Pulmonary artery endothelial cell (primary cell): ENCODE results near the gene CXCL6. TPM values are rescaled to one million over a fixed set of nuclear protein-coding genes. Genes with fewer than 3 reads are reported as not detected.

ENCODE experiments used
- DNase-seq: peaks from one replicate; pipeline ENCODE4 v3.0.0-alpha.2; 2011; ENCODE audit warnings: low read depth, low spot score
- total RNA-seq: library from RNA; depleted of rRNA; stranded (reverse); fragments of >200 nt; gene quantifications from 2 replicates; pipeline ENCODE4 v1.2.3, GENCODE V29; 2014

The CXCL6 gene
- total RNA-seq, 1 donor from 2014 or later, result 3.0 TPM

DNA sequence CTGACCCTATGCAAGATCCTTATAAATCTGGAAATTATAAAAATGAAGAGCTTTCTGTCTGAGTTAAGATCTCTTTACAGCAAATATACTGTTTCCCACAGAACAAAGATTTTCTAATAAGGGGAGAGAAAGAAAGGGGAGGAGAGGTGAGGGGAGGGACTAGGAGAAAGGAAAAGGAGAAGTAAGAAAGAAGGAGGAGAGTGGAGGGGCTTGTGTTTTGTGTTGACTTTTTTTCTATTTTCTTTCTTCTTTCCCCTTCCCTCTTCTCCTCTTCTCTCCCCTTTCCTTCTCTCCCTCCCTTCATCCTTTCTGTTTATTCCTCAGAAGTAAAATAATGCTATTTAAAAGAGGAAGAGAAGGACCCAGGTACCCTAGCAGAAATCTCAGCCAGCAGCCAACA lies 6.2 kb downstream of the CXCL6 start:
- no peak for DNase-seq

DNA sequence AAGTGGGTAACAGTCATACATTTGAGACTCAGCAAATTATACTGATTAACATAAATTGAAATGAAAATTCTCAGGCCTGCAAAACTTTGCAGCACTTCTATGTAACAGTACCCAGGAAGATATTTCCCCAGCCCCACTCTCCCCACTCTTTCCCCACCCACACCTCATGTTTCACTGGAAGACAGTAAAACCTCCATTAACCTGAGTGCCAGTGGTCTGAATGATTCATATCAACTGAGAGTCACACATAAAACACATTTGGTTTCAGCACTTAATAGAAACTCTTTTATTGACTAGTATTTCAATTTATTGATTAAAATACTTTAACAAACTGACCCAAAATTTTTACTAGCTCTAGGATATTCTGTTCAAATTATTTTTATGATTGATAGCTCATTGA lies 6.9 kb downstream of the CXCL6 start:
- DNase-seq, result no peak

DNA sequence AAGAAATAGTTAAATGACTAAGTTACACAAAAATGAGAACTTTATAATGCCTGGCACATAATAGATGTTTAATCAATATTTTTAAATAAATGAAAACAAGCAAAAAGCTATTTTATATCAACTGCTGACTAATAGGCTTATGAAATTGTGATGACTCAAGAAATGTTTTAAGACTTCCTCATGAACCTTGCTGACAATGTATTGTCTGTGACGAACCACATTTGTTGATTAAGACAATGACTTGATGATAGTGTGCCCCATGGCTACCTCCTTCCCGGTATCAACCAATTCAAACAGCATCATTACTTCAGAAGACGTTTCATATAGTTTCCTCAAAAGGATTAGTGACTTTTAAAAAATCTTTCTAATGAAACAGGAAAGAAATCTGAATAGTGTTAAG lies 7.9 kb downstream of the CXCL6 start:
- no peak for DNase-seq

DNA sequence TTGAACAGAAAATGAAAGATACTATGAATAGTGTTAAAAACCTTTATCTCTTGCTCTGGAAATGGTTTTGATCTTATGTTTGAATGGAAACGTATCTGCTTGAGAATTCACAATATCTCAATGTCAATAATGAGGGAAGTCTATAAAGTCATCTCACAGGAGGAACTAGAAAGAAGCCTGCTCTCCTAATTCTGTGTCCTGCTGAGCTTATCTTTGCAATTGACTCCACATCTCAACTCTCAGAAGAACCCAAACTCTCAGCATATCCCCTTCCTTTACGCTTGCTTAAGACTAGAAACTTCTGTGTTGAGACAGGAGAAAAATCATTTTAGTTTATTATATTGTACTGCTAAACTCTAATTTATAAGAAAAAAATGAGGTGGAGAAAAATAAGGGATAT lies 8.3 kb downstream of the CXCL6 start:
- no peak for DNase-seq

DNA sequence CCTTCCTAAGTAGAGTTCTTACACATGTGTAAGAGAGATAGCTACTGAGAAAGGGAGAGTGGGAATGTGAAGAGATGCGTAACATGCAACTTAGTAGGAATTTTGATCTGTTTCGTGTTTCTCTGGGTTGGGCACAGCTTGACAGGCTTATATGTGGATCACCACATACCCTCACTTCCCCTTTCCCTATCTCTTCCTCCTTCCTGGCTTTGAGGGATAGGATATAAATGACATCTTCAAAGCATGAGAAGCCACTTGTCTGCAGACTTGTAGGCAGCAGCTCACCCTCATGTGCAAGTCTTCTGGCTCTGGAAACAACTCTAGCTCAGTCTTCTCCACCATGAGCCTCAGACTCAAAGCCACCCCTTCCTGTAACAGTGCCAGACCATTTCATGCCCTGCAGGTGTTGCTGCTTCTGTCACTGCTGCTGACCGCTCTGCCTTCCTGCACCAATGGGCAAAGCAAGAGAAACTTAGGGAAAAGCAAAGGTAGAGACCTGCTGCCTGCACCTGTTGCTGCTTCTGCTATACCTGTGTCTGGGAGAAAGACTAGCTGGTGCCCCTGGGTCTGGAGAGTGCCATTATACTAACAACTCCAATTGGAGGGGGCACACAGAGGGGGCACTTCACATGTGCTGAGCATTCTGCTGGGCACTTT lies 11.2 kb downstream of the CXCL6 start:
- no peak for DNase-seq

DNA sequence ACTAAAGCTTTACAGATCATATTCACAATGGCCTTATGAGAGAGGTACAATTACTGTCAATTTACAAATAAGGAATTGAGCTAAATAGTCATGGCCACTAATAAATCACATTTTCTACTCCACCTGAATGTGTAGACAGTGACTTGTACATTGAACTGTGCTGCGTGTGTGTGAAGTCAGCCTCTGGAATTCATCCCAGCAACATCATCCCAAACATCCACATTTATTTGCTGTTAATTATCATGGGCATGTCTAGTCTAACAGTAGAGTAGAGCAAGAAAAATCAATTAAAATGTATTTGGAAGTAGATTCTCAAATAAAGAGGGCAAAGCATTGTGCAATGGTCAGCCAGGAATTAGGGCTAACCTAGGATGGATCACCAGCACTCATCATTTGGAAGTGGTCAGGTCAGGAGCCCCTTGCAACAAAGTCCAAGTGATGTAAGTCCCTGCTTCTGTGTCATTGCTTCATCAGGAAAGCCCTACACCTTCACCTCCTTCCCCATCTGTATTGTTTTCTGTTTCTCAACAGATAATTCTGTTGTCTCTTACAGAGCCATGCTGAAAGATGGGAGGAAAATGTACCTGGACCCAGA lies 11.8 kb downstream of the CXCL6 start:
- no peak for DNase-seq

DNA sequence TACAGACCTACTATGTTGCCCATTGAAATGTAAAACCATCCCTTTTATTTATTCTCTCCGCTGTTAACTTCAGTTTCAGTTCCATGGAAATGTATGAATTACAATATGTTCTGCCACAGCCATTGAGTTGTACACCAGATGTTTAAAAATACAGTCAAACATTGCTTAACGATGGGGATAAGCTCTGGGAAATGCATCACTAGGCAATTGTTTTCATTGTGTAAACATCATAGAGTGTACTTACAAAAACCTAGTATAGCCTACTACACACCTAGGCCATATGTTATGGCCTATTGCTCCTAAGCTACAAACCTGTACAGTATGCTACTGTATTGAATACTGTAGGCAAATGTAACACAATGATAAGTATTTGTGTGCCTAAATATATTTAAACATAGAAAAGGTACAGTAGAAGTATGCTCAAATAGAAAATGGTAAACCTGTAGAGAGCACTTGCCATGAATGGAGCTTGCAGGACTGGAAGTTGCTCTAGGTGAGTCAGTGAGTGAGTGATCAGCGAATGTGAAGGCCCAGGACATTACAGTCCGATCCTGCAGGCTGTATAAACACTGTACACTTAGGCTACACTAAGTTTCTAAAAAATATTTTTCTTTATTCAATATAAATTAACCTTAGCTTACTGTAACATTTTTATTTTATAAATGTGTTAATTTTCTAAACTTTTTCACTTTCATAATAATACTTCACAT lies 13.9 kb downstream of the CXCL6 start:
- no peak for DNase-seq

DNA sequence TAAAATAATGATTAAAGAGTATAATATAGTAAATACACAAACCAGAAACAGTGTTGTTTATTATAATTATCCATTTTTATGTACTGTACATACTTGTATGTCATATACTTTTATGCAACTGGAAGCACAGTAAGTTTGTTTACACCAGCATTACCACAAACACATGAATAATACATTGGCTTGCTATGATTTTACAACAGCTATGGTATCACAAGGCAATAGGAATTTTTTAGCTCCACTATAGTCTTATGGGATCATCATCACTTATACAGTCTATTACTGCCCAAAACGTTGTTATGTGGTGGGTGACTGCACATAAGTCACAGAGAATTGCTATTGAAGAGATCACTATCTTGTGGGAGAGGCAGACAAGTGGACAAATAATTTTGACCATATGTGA lies 14.8 kb downstream of the CXCL6 start:
- DNase-seq, result no peak

DNA sequence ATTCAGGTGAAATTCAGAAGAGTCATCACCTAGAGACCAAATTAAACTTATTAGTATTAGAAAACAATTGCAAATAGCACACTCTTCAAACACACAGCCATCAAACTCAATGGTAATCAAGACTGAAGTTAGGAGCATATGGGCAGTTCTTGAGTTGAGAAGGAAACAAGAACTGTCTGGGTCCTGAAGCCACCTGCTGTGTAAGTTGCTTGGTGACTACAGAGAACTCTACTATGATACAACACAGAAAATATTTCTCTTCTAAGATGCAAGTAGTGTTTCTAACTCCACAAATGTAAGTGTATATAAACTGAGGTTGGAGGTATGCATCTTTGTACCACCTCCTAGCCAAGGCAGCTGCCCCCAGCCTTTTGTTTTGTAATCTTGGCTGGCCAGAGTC lies 16.3 kb downstream of the CXCL6 start:
- no peak for DNase-seq

DNA sequence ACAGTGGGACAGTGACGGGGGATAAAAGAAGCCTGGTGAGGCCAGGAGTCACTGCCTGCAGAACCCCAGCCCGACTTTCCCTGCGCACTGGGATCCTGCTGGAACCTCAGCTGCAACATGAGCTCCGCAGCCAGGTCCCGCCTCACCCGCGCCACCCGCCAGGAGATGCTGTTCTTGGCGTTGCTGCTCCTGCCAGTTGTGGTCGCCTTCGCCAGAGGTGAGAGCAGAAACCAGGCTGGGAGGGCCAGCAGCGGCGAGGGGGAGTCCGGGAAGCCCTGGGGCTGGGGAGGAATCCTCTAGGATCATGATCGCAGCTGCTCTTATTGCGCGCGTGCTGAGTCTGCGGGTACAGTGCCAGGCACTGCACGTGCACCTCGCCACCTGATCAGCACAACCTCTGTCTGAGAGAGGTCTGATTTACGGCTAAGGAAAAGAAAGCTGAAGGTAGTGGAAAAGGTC lies 16.8 kb downstream of the CXCL6 start, which contains the start of gene PF4V1:
Gene PF4V1 (plus strand): TSS at position 51 of the 459 bp plus-strand sequence. CDS start 67 bp downstream, at position 118.
- DNase-seq, result no peak

DNA sequence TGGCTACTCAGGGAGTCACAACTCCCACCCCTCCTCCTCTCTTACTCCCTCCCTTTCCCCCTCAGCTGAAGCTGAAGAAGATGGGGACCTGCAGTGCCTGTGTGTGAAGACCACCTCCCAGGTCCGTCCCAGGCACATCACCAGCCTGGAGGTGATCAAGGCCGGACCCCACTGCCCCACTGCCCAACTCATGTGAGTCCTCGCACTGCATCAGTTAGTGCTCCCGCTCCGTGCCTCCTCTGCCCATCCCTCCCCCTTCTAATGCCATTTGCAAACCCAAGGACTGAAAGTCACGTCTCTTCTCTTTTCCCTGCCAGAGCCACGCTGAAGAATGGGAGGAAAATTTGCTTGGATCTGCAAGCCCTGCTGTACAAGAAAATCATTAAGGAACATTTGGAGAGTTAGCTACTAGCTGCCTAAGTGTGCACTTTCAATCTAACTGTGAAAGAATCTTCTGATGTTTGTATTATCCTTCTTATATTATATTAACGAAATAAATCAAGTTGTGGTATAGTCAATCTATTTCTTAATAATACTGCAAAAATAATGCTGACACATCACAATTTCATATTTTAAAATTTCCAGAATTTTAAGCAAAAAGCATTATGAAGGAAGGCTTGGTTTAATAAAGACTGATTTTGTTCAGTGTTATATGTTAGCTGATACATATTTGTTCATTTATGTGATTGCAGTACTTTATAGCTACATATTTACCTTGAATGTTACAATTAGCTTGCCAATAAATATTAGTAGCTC lies 17.4 kb downstream of the CXCL6 start:
- DNase-seq, result no peak

DNA sequence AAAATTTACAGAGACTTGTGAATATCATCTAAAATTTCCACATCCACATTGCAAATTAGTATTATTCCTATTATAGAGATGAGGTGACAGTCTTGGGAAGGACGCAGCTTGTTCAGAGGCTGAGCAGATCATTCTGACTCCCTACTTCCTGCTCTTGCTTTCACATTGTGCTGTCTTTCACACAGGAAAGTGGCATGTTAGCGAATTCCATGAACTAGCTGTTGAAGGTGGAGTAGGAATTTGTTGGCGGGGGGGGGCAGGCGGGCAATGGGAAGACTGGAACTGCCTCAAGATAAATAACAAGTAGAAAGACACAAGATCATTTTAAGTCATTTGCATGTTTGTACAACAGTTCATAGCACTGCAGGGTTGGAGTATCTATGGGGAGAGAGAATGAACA lies 18.9 kb downstream of the CXCL6 start:
- DNase-seq, result no peak

DNA sequence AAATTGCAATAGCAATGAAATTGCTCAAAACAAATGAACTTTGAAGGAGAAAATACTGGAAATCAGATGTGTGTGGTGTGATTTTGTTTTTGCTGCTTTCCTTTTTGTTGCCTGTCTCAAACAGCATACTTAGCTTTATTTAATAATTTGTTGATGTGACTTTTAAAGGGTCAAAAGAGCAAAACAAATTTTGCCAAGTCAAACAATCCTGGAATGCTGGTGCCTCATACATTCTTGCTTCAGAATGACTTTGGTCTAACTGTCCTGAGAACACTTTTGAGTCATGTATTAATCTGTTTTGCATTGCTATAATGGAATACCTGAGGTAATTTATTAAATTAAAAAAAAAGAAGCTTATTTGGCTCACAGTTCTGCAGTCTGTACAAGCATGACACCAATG lies 20.0 kb downstream of the CXCL6 start:
- no peak for DNase-seq

DNA sequence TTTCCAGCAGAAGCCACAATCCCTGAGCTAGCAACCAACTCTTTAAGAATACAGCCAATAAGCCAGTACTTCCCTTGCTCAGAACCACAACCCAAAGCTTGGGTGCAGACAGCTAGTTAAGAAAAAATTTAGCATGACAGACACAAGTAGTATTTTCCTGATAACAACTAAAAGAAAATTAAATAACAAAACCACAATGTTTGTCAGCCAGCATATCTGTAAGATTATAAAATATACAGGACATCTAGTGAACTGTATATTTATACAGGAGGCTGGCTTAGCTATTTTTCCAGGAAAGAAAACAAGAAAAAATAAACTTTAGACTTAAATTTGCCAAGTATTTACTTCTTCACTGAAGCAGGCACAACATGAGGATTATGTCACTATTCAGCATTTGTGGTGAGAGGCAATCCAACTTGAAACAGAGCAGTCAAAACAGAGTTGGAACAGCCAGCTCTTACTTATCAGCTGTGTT lies 23.2 kb downstream of the CXCL6 start:
- no peak for DNase-seq

DNA sequence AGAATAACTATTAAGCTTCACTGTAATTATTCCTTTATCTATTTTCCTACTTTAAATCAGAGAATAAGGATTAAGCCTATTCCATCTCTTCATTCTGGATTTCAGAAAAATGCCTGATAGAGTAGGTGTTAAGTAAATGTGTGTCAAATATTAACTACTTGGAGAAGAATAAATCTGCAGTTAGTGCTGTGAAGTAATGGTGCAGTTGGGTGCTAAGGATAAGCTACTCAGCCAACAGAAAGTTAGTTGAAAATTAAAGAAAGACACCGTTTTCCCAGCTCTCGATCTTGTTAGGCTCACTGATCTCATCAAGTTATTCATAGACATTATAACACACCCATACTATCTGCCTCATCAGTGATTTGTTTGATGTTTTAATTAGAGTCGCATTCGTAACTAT lies 23.7 kb downstream of the CXCL6 start:
- no peak for DNase-seq

DNA sequence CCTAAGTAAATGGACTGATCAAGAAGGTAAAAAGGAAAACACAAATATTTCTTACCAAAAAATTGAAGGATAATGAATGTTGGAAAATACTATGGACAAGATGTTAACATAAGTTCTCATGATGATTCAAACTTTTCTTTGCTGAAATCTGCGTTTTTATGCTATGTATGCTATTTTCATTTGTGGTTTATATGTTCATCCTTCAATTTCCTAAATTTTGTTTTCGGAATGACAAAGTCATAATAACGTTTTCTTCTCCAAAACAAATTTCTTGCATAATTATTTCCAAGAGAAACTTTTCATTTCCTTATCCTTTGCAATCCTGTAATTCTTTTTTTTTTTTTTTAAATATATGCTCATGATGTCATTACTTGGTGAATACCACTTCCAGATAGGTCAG lies 24.4 kb downstream of the CXCL6 start:
- DNase-seq, result no peak

DNA sequence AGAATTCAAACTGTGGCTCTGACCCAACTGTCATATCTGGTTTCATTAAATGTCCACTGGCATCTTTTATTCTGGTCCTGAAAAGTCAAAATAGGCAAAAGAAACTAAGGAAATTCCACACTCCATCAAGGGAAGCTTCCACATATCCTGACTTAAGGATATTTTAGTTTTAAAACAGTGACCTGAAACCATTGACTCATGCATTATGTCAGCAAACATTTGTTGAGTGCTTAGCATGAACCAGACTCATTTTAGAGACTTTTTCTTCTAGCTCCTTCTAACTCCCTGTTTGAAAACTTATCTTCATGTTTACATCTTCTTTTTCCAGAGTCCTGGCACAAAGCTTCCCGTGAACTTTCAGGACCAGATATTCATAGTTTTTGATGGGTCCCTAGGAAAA lies 25.8 kb downstream of the CXCL6 start:
- no peak for DNase-seq

DNA sequence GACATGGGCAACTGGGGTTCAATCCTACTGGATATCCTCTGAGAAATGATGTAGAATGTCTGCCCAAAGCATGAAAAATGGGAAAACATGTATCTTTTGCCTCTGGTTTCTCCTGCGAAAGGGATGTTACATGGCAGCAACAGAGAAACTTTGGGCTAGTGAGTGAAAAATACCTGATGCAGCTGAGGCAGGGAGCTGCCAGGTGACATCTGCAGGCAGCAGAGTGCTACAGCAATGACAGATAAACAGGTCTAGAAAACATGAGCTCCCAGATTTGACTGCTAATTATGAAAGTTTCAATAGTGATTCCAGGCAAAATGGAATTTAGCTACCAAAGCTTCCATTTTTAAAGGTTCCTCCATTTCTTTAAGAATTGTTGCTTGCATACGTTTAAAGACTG lies 27.9 kb downstream of the CXCL6 start:
- no peak for DNase-seq

DNA sequence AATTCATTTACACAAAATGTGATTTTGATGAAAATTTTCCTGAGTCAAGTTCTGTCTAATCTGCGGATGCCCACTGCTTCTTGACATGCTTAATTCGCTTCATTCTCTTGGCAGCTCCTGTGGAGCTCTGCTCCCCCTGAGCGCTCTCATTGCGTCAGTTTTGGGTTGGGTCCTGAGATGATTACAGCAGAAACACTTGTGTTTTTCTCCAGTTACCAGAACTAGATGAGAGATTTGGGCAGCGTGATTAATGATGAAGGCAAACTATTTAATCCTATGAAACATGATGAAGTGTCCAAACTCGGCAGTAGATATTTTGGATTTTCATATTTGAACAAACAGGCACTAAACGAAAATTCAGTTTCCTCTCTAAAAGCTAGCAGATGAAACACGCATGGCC lies 28.5 kb downstream of the CXCL6 start:
- DNase-seq, result no peak

DNA sequence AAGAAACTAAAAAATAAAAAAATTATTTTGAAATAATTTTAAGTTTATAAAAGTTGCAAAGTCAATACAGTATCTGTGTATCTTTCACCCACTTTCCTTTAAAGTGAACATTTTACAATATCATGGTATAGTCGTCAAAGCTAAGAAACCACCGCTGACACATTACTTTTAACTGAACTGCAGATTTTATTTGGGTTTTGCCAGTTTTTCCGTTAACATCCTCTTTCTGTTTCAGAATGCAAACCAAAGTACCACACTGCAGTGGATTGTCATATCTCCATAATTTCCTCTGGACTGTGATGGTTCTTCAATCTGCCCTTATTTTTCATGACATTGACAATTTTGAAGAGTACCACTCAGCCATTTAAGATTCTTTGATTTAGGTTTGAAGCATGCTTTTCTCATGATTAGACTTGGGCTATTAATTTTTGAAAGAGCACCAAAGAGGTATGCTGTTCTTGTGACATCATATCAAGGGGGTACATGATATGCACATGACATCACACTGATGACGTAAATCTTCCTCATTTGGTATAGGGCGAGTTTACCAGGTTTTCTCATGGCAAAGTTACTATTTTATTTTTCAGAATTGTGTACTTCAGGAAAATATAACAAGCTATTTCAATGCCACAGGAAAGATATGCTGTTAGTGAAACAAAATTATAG lies 29.1 kb downstream of the CXCL6 start:
- DNase-seq, result no peak

DNA sequence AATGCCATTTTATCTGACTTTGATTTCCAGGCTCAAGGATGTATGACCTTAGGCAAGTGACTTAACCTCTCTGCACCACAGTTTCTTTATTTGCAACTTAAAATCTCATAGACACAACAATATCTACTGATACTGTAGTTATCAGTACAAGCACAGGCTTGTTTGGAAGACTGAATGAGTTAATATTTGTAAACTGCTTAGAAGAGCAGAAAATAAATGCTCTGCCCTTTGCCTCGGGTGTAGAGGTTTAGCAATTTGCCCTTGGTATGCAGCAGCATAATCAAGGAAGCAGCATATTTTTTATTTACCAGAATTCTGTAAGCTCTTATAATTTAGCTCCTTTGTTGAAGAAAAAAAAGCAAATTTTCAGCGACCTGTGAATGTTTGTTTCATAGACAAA lies 29.8 kb downstream of the CXCL6 start:
- no peak for DNase-seq
